Nephron (organoid): ENCODE results near the gene CAMKMT.

Experiments used
- H3K27ac Mint-ChIP-seq, 3 experiments: 2 replicates each; pipeline ENCODE4 v1.8.0; 2020; ENCODE audit warnings: mixed read lengths in 3 of 3, mild to moderate bottlenecking in 2 of 3, moderate library complexity in 1 of 3
- H3K27me3 Mint-ChIP-seq: 2 replicates; pipeline ENCODE4 v1.8.0; 2021; ENCODE audit warnings: low read depth, mild to moderate bottlenecking, moderate library complexity, mixed read lengths
- H3K36me3 Mint-ChIP-seq: 2 replicates; pipeline ENCODE4 v1.8.0; 2020; ENCODE audit warnings: low read depth, mixed read lengths
- H3K4me1 Mint-ChIP-seq: 2 replicates; pipeline ENCODE4 v1.8.0; 2020; ENCODE audit warnings: mixed read lengths
- H3K4me3 Mint-ChIP-seq, 3 experiments: 2 replicates each; pipeline ENCODE4 v1.8.0; 2020; ENCODE audit warnings: mild to moderate bottlenecking in 3 of 3, mixed read lengths in 3 of 3, moderate library complexity in 2 of 3
- H3K9me3 Mint-ChIP-seq: 2 replicates; pipeline ENCODE4 v1.8.0; 2020; ENCODE audit warnings: mixed read lengths
- TF ChIP-seq, protein P1 (sequence below), 3 experiments: fragments of 200-600 bp; sonication (generic); IDR thresholded peaks; one replicate each; pipeline ENCODE4 v1.5.0; 2021; ENCODE audit warnings: antibody characterized with exemption in 3 of 3; ENCODE audit not compliant: unreplicated experiment in 3 of 3

CAMKMT gene

DNA sequence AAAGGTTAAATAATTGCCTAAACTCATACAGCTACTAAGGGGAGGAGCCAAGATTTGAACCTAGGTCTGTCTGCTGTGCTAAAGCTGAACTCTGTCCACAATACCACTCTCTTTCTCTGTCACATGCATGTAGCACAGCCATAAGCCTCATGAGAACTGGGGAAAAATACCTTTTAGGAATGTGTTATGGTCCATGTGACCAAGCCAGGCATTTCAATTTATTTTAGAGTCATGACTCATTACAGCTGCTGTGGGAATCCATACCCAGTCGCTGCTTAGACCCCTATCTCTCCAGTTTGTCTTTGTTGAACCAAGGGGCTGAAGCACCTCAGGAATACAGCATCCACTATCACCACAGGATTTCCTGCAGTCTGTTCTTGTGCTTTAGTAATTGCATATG lies 379.8 kb downstream of the CAMKMT start:
- H3K9me3 Mint-ChIP-seq, result peaks cover 11% of the 10 kb centered on the region
- peaks cover 9% of the 10 kb centered on the region for H3K27me3 Mint-ChIP-seq
- H3K4me1 Mint-ChIP-seq, result peaks cover 18% of the 10 kb centered on the region
- TF ChIP-seq, protein P1, sequence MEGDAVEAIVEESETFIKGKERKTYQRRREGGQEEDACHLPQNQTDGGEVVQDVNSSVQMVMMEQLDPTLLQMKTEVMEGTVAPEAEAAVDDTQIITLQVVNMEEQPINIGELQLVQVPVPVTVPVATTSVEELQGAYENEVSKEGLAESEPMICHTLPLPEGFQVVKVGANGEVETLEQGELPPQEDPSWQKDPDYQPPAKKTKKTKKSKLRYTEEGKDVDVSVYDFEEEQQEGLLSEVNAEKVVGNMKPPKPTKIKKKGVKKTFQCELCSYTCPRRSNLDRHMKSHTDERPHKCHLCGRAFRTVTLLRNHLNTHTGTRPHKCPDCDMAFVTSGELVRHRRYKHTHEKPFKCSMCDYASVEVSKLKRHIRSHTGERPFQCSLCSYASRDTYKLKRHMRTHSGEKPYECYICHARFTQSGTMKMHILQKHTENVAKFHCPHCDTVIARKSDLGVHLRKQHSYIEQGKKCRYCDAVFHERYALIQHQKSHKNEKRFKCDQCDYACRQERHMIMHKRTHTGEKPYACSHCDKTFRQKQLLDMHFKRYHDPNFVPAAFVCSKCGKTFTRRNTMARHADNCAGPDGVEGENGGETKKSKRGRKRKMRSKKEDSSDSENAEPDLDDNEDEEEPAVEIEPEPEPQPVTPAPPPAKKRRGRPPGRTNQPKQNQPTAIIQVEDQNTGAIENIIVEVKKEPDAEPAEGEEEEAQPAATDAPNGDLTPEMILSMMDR (IDR thresholded peaks at IDR 0.05; ENCODE audit: unreplicated experiment in 3 of 3), result no peak
- H3K27ac Mint-ChIP-seq, result no peak overlapping the region
- peaks cover 10% of the 10 kb centered on the region for H3K36me3 Mint-ChIP-seq
- no peak overlapping the region for H3K4me3 Mint-ChIP-seq

DNA sequence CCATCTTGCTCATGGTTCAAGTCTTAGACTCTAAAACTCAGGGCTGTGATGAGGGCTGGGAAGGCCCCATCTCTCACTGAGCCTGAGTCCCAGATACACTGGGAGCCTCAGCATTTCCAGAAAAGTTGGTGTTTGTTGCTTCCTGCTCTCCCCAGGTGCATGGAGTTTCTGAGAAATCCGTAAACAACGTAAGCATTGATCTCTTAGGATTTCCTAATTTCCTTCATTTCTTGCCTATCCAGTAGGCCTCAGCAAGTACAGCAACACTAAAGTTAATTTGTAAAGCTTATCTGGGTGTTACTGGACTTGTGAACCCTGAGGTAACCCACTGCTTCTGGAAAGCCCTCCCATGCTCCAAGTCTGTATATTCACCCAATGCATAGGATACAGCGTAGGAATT lies 380.3 kb downstream of the CAMKMT start:
- H3K4me3 Mint-ChIP-seq, result no peak overlapping the region
- peaks cover 18% of the 10 kb centered on the region for H3K4me1 Mint-ChIP-seq
- H3K27ac Mint-ChIP-seq, result no peak overlapping the region
- TF ChIP-seq, protein P1 (IDR thresholded peaks at IDR 0.05; ENCODE audit: unreplicated experiment in 3 of 3), result no peak
- H3K27me3 Mint-ChIP-seq, result peaks cover 9% of the 10 kb centered on the region
- H3K36me3 Mint-ChIP-seq, result peaks cover 6% of the 10 kb centered on the region
- H3K9me3 Mint-ChIP-seq, result peaks cover 6% of the 10 kb centered on the region

DNA sequence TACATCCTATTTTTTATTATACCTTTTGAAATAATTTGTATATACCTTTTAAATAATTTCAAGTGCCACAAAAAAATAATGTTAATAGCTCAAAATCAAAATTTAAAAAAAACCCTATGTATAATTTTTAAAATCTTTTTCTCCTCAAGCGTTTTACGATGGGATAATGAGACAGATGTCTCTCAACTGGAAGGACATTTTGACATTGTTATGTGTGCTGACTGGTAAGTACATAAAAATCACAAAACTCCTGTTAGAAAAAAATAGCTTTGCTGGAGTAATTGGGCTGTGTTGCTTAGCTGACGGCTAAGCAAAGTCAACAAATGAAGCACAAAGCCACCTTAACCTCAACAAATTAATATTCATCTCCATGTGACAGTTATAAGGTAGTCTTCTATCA lies 381.7 kb downstream of the CAMKMT start:
- Mint-ChIP-seq H3K4me1 (peaks cover 18% of the 10 kb centered on the region), H3K27me3 (peaks cover 9% of the 10 kb centered on the region), H3K4me3 (no peak overlapping the region), H3K27ac (no peak overlapping the region), H3K36me3 (no peaks in the 10 kb centered on the region), H3K9me3 (no peaks in the 10 kb centered on the region)
- TF ChIP-seq, protein P1 (IDR thresholded peaks at IDR 0.05; ENCODE audit: unreplicated experiment in 3 of 3), result no peak

DNA sequence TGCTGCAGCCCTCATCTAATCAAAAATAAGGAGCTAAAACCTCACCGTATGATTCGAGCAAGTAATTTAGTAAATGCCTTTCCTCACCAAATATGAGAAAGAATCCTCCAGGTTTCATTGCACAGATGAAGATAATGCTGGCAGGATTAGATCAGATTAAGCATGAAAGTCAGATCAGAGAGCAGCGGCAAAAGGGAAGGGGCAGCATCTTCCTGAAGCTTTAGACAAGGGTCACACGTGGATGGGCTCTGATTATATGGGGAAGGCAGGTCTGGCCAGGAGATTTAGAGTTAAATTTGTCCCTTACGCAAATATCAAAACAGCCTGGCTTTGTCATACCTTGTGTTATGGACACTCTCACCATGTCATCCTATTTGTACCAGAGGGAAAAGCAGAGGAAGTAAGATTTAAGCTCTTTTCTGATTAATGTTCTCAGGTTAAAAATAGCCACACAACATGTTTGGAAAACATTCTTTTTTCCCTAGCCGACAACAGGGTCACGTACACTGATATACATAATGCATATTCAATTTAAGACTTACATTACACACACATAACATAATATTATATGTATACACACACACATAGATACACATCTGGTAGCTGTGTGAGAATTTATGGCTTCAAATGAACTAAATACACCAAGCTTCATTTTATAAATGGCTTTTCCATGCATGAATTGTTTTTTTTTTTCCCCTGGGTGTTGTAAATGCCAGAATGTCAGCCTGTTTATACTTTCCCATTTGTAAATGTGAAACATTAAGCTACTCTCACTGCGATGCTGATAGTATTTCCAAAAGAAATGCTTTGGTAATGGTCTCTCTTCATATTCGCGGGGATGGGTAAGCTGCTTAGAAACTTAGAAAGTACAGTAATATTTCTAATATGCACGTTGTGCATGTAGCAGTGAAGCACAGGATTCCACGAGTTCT lies 383.5 kb downstream of the CAMKMT start:
- Mint-ChIP-seq H3K27me3 (peaks cover 9% of the 10 kb centered on the region), H3K27ac (no peak overlapping the region), H3K36me3 (no peaks in the 10 kb centered on the region), H3K4me3 (no peak overlapping the region), H3K4me1 (peaks cover 18% of the 10 kb centered on the region), H3K9me3 (no peaks in the 10 kb centered on the region)
- TF ChIP-seq, protein P1 (IDR thresholded peaks at IDR 0.05; ENCODE audit: unreplicated experiment in 3 of 3), result no peak

DNA sequence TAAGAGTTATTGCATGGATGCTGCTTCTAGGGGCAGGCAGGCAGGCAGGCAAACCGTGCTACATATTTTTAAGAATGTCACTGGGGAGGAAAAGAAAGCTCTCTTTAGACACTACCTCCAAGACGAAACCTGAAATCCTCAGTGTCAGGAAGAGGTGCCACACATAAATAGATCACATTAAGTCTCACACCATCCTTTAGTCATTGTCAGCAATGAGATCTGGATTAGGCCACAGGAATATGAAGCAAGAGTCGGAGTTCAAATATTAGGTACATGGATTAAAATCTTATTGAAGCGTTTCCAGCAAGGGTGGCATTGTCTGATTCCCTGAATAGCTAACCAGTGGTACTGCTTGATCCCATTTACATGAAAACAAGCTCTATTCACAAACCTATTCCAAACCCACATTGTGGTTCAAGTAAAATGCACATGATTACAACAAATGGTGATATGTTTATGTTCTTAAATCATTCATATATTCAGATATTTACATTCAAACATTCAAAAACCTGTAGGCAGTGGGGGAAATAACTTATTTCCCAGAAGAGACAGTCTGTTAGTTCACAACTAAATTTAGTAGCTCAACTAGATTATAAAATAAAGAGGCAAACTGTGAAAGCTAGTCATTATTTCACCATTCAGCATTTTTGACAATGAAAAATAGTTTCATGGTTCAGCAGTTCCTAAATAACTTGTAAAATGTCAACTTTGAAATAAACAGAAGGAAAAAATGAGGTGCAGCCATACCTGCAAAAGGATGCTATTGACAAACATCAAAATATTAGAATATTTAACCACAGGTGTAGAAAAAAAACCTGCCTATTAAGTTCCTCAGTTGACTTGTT lies 384.4 kb downstream of the CAMKMT start:
- peaks cover 9% of the 10 kb centered on the region for H3K27me3 Mint-ChIP-seq
- H3K4me3 Mint-ChIP-seq, result no peak overlapping the region
- no peaks in the 10 kb centered on the region for H3K9me3 Mint-ChIP-seq
- TF ChIP-seq, protein P1 (IDR thresholded peaks at IDR 0.05; ENCODE audit: unreplicated experiment in 3 of 3), result no peak
- no peaks in the 10 kb centered on the region for H3K36me3 Mint-ChIP-seq
- H3K4me1 Mint-ChIP-seq, result peaks cover 18% of the 10 kb centered on the region
- H3K27ac Mint-ChIP-seq, result no peak overlapping the region
